GM12891 (cell line): ENCODE measurements around the gene RAI2.

Experiments used
- DNase-seq: peaks from one replicate; pipeline ENCODE4 v3.0.0; 2011; ENCODE audit warnings: low spot score; ENCODE audit not compliant: insufficient read length
- FAIRE-seq: peaks from 2 replicates; lab custom pipeline; 2011; peaks lifted over from hg19 to GRCh38; lab: Jason Lieb, UNC
- PAX5 ChIP-seq: IDR thresholded peaks from 2 replicates; pipeline ENCODE4 v1.6.1; 2011; ENCODE audit warnings: low read length, moderate library complexity, mild to moderate bottlenecking; ENCODE audit not compliant: insufficient read depth, severe bottlenecking
- POLR2A ChIP-seq: IDR thresholded peaks from 2 replicates; pipeline ENCODE4 v1.6.1; 2011; ENCODE audit warnings: low read depth, low read length, control low read depth
- POLR2AphosphoS5 ChIP-seq: IDR thresholded peaks from 2 replicates; pipeline ENCODE4 v1.6.1; 2011; ENCODE audit warnings: low read depth, low read length, control low read depth
- POU2F2 ChIP-seq: IDR thresholded peaks from 2 replicates; pipeline ENCODE4 v1.6.1; 2011; ENCODE audit warnings: low read depth, mild to moderate bottlenecking, control low read depth, low read length, moderate library complexity
- SPI1 ChIP-seq: IDR thresholded peaks from 2 replicates; pipeline ENCODE4 v1.6.1; 2011; ENCODE audit warnings: low read depth, low read length, control low read depth
- TAF1 ChIP-seq: IDR thresholded peaks from 2 replicates; pipeline ENCODE4 v1.6.1; 2011; ENCODE audit warnings: low read depth, low read length, control low read depth

Gene RAI2

DNA sequence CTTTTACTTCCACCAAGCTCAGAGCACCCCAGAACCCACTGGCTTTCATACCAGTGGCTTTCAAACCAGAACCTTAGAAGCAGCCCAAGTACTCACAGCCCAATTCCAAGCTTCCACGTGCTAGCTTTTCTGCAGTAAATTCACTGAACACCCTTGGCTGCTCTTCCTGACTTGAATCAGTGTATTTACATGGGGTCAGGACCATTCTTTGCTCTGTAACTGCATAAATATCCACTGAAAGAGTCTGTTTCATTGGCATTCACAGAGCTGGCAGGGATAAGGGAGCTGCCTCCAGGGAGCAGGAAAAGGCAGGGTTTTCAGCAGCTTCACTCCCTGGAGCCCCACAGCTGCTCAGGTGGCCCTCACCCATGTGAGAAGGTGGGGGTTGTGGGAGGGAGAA is 43.8 kb downstream of the RAI2 start:
- DNase-seq, result no peak
- no peak for FAIRE-seq
- TF ChIP-seq TAF1 (no peak), PAX5 (no peak), POLR2A (no peak), POLR2AphosphoS5 (no peak), SPI1 (no peak), POU2F2 (no peak)

GRCh38 chrX:17814557-17814956 is 46.5 kb downstream of the RAI2 start:
- no peak for DNase-seq
- TF ChIP-seq POLR2AphosphoS5, result no peak
- TF ChIP-seq POU2F2, result no peak
- TF ChIP-seq POLR2A, result no peak
- no peak for TF ChIP-seq SPI1
- no peak for TF ChIP-seq TAF1
- TF ChIP-seq PAX5, result no peak
- no peak for FAIRE-seq

DNA sequence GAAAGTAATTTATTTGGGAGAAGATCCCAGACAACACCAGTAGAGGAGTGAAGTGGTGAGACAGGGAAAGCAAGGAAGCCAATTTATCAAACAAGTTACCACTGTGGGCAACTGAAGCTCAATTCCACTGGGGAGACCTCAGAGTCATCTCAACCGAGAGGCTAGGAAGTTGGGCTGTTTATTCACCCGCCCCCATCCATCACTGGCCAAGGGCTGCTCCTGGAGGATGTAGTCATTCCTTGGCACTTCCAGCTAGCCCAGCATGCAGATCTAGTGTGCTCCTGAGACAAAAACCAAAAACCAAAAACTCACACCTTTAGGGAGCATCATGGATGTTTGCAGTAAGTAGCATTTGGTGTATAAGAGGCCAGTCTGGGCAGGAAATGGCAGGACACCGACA is 47.0 kb downstream of the RAI2 start:
- no peak for DNase-seq
- TF ChIP-seq POLR2A (no peak), SPI1 (no peak), POLR2AphosphoS5 (no peak), TAF1 (no peak), PAX5 (no peak), POU2F2 (no peak)
- no peak for FAIRE-seq

DNA sequence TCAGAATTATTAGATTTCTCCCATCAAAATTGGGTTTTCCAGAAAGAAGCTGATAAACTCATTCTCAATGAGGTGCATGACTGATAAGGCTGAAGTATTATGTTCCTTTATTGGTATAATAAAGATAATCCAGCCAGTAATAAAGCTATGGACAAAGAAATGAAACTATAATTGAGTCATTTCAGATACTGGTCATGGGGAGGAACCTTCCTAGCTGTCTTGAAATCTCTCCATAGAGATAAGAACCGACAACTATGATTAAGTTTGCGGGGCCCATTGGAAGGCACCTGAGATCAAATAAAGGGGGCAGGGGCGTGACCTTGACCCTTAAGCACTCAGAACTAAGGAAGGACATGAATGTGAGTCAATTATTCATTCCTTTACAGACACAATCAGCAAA is 47.8 kb downstream of the RAI2 start:
- FAIRE-seq, result no peak
- DNase-seq, result no peak
- no peak for TF ChIP-seq TAF1
- TF ChIP-seq SPI1, result no peak
- TF ChIP-seq PAX5, result no peak
- TF ChIP-seq POLR2AphosphoS5, result no peak
- TF ChIP-seq POLR2A, result no peak
- no peak for TF ChIP-seq POU2F2

DNA sequence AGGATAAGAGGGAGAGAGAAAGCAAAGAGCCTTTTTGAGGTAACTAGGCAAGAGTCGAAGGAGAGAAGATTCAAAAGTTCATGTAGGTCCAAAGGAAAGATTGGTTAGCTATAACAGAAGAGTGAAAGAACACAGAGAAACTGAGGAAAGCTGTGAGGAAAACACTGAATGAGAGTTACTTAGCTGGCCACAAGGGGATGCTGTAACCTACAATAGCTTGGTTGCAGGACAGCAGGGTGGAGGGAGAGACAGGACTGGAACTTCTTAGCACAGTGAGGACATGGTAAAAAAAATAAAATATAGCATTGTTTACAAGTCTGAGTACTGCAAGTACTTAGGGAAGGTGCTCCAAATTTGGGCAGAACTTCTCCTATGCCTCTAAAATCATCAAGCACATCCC is 48.3 kb downstream of the RAI2 start:
- FAIRE-seq (no peak), DNase-seq (no peak)
- TF ChIP-seq POLR2A, result no peak
- no peak for TF ChIP-seq PAX5
- no peak for TF ChIP-seq SPI1
- TF ChIP-seq TAF1, result no peak
- TF ChIP-seq POU2F2, result no peak
- no peak for TF ChIP-seq POLR2AphosphoS5

- DNase-seq, result no peak
Observed at GRCh38 chrX:17809984-17810383, 51.1 kb downstream of the RAI2 start.

DNA sequence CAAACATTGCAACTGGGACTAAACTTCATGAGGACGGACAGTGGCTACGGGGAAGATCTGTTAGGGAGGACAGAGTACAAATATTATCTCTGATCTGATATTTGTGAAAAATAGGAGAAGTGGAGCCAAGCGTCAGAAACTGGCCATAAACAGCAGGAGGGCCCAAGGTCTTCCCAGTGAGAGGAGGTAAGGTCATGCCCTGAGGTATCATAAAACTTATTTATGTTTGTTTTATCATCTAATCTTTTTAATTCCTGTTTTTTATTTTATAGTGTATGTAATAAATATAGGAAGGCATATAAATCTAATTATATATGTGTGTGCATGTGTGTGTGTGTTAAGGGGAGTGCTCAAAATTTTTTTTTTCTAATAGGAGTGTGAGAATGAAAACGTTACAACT is 51.8 kb downstream of the RAI2 start:
- DNase-seq (no peak), FAIRE-seq (no peak)
- TF ChIP-seq POU2F2, result no peak
- no peak for TF ChIP-seq TAF1
- no peak for TF ChIP-seq SPI1
- TF ChIP-seq PAX5, result no peak
- TF ChIP-seq POLR2AphosphoS5, result no peak
- no peak for TF ChIP-seq POLR2A

More at GRCh38 chrX:17809984-17810383, 51.1 kb downstream of the RAI2 start:
- FAIRE-seq, result no peak
- TF ChIP-seq POLR2AphosphoS5 (no peak), SPI1 (no peak), TAF1 (no peak), POLR2A (no peak), POU2F2 (no peak), PAX5 (no peak)

DNA sequence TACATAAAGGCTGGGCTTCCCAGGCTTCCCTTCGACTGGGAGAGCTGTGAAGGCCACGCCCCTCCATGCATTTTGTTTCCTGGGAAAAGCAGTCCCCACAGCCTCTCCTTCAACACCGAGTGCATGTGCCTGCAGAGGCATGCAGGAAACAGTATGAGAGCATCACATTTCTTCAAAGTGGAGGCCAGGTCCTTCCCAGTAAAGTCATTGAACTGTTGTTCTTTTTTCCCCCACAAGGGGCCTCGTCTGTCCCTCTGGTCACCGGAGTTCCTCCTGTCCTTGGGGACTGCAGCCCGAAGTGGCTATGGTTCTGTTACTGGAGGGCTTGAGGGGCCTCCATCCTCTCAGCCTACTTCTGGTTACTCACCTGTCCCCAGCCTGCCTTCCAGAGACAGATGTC is 56.0 kb downstream of the RAI2 start:
- DNase-seq (no peak), FAIRE-seq (no peak)

DNA sequence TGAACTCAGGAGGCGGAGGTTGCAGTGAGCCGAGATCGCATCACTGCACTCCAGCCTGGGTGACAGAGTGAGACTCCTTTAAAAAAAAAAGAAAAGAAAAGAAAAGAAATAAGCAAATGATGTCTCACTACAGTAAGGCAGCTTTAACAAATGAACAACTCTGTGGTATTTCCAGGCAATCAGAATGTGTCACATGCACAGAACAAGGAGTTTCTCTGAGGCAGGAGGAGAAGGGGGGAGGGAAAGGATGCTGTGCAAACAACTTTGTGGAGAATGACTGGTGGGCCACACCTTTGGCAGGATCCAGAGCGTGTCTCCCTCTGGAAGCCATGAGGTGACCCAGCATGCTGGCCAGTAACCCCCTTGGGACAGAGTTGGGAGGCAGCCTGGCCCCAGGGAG is 57.6 kb downstream of the RAI2 start:
- no peak for TF ChIP-seq POU2F2
- TF ChIP-seq POLR2A, result no peak
- no peak for TF ChIP-seq TAF1
- no peak for FAIRE-seq
- DNase-seq, result no peak

More for the DNA sequence above, 56.0 kb downstream of the RAI2 start:
- TF ChIP-seq PAX5 (no peak), TAF1 (no peak), POLR2AphosphoS5 (no peak), POU2F2 (no peak), POLR2A (no peak), SPI1 (no peak)

DNA sequence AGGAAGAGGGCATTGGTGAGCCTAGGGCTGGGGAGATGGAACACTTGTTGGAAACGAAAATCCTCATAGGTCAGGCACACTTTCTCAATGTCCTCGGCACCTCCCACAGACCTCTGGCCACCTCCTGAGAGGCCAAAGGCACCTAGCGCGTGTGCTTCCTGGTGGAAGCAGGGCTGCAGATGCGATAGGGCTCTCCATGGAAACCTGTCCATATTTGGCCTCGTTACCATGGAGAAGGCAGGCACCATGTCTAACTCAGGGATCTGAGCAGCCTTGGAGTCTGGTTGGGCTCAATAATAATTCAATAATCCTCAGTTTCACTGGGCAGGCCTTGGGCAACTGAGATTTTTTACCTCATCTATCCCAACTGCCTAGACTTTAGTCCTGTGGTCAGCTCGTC is 58.3 kb downstream of the RAI2 start:
- TF ChIP-seq POLR2AphosphoS5 (no peak), TAF1 (no peak), POLR2A (no peak), SPI1 (no peak), POU2F2 (no peak), PAX5 (no peak)
- no peak for FAIRE-seq
- no peak for DNase-seq

GRCh38 chrX:17801431-17801830 is 59.7 kb downstream of the RAI2 start:
- FAIRE-seq, result no peak
- DNase-seq, result no peak
- TF ChIP-seq PAX5 (no peak), SPI1 (no peak), TAF1 (no peak), POLR2AphosphoS5 (no peak), POLR2A (no peak), POU2F2 (no peak)
